IMR-90 (cell line): ENCODE measurements around the gene BAD.

ENCODE experiments used
- CEBPB ChIP-seq: IDR thresholded peaks from 2 replicates; pipeline ENCODE4 v1.6.1; 2012; ENCODE audit warnings: low read depth, low read length, improper control_type of control experiment
- POLR2A ChIP-seq: IDR thresholded peaks from 2 replicates; pipeline ENCODE4 v1.6.1; 2012; ENCODE audit warnings: mild to moderate bottlenecking, low read depth, low read length
- TF ChIP-seq, protein P1 (sequence below): conservative IDR thresholded peaks from 2 replicates; pipeline ENCODE4 v1.5.1; 2012; ENCODE audit warnings: mild to moderate bottlenecking, low read depth, low read length, improper control_type of control experiment
- TF ChIP-seq, protein P2 (sequence below): fragments of 150-350 bp; IDR thresholded peaks from 2 replicates; pipeline ENCODE4 v1.6.1; 2017; ENCODE audit warnings: mild to moderate bottlenecking, antibody characterized with exemption, low read length, low read depth

DNA sequence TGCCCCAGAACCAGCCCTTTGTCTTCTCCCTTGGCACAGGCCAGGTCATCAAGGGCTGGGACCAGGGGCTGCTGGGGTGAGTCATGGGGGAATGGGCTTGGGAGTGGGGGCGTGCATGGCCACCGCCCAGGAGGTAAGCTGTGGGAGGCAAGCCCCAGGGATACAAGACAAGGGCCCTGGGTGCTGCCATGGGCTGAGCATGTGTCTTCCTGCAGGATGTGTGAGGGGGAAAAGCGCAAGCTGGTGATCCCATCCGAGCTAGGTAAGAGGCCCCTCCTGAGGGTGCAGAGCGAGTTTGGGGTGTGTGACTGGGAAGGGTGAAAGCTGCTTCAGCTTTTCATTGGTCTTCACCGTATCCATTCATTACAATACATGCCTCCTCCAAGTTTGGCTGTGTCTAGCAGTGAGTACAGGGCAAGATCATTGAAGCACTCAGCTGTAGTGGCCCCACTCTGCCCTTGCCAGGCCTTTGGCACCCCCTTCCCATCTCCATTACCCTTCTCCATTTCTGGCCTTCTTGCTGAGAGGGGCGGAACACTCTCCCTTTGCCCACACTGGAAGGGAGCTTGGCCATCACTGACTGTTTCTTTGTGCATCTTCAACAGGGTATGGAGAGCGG lies 41.1 kb downstream of the BAD start:
- TF ChIP-seq, protein P1, sequence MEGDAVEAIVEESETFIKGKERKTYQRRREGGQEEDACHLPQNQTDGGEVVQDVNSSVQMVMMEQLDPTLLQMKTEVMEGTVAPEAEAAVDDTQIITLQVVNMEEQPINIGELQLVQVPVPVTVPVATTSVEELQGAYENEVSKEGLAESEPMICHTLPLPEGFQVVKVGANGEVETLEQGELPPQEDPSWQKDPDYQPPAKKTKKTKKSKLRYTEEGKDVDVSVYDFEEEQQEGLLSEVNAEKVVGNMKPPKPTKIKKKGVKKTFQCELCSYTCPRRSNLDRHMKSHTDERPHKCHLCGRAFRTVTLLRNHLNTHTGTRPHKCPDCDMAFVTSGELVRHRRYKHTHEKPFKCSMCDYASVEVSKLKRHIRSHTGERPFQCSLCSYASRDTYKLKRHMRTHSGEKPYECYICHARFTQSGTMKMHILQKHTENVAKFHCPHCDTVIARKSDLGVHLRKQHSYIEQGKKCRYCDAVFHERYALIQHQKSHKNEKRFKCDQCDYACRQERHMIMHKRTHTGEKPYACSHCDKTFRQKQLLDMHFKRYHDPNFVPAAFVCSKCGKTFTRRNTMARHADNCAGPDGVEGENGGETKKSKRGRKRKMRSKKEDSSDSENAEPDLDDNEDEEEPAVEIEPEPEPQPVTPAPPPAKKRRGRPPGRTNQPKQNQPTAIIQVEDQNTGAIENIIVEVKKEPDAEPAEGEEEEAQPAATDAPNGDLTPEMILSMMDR: no peak
- TF ChIP-seq POLR2A (no peak; the same call in 1 of the 2 replicates), CEBPB (no peak)
- TF ChIP-seq, protein P2, sequence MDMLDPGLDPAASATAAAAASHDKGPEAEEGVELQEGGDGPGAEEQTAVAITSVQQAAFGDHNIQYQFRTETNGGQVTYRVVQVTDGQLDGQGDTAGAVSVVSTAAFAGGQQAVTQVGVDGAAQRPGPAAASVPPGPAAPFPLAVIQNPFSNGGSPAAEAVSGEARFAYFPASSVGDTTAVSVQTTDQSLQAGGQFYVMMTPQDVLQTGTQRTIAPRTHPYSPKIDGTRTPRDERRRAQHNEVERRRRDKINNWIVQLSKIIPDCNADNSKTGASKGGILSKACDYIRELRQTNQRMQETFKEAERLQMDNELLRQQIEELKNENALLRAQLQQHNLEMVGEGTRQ: no peak
